Measurements from ENCODE around the gene VSTM1.
"Not testable (repeated sequence)": the region's sequence is repeated elsewhere in the genome, so short reads cannot be mapped to it uniquely, and the experiment has no call there.

Gene VSTM1

GRCh38 chr19:54074851-54075250 lies 11.2 kb upstream of the VSTM1 start:
- in situ Hi-C loops (cut with MboI; ENCODE audit: low sequenced_read_pairs) = no loop called here

GRCh38 chr19:54073829-54074228 lies 10.1 kb upstream of the VSTM1 start:
- in situ Hi-C loops (cut with MboI; ENCODE audit: low sequenced_read_pairs) = no loop called here

GRCh38 chr19:54069470-54069869 lies 5.8 kb upstream of the VSTM1 start:
- in situ Hi-C loops (cut with MboI; ENCODE audit: low sequenced_read_pairs) = no loop called here

GRCh38 chr19:54062643-54063042 lies 1.1 kb downstream of the VSTM1 start:
- in situ Hi-C loops (cut with MboI; ENCODE audit: low sequenced_read_pairs) = no loop called here

GRCh38 chr19:54047616-54048015 lies 16.1 kb downstream of the VSTM1 start:
- in situ Hi-C loops (cut with MboI; ENCODE audit: low sequenced_read_pairs) = no loop called here

GRCh38 chr19:54045771-54046170 lies 17.9 kb downstream of the VSTM1 start:
- in situ Hi-C loops (cut with MboI; ENCODE audit: low sequenced_read_pairs) = no loop called here

GRCh38 chr19:54042989-54043388 lies 20.7 kb downstream of the VSTM1 start:
- in situ Hi-C loops (cut with MboI; ENCODE audit: low sequenced_read_pairs) = no loop called here

DNA sequence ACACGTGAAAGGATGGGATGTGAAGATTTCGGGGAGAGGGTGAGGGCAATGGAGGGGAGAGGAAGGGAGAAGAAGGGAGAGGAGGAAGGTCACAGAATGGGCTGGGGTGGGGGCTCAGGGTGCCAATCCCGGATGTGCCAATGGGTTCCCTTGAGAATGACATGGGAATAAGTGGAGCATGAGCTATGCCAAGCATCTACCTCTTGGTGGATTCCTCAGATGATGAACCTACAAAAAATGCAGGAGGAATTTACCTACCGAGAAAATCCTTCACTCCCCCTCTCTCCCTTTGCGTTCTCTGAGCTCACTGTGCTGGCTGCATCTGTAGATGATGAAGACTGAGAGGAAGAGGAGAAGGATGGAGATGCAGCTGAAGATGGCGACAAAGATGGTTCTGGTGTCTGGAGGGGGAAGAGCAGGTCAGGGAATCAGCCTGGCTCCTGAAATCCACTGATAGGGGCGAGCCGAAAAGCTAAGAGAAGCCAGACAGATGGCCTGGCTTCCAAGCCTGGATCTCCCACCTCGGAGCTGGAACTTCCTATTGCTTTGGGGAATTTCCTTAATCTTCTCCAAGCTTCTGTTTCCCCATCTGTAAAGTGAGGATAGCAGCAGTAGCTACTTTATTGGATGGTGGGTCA lies 21.6 kb downstream of the VSTM1 start:
- in situ Hi-C loops (cut with MboI; ENCODE audit: low sequenced_read_pairs) = no loop called here

GRCh38 chr19:54040003-54040402 lies 23.7 kb downstream of the VSTM1 start:
- in situ Hi-C loops (cut with MboI; ENCODE audit: low sequenced_read_pairs) = no loop called here

DNA sequence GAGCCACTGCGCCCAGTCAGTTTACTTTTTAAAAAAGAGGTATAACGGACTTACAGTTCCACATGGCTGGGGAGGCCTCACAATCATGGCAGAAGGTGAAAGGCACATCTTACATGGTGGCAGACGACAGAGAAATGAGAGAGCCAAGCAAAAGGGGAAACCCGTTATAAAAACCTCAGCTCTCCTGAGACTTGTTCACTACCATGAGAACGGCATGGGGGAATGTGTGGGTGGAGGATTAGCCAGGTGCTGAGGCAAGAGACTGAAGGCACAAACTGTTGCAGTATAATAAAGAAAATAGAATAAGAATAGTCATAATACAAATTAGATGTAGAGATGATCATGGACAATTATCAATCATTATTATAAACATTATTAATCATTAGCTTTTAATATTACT lies 27.2 kb downstream of the VSTM1 start:
- in situ Hi-C loops (cut with MboI; ENCODE audit: low sequenced_read_pairs) = not testable (repeated sequence)

- in situ Hi-C loops (cut with MboI; ENCODE audit: low sequenced_read_pairs) = no loop called here
Measured at GRCh38 chr19:54035215-54036178, 28.2 kb downstream of the VSTM1 start.

DNA sequence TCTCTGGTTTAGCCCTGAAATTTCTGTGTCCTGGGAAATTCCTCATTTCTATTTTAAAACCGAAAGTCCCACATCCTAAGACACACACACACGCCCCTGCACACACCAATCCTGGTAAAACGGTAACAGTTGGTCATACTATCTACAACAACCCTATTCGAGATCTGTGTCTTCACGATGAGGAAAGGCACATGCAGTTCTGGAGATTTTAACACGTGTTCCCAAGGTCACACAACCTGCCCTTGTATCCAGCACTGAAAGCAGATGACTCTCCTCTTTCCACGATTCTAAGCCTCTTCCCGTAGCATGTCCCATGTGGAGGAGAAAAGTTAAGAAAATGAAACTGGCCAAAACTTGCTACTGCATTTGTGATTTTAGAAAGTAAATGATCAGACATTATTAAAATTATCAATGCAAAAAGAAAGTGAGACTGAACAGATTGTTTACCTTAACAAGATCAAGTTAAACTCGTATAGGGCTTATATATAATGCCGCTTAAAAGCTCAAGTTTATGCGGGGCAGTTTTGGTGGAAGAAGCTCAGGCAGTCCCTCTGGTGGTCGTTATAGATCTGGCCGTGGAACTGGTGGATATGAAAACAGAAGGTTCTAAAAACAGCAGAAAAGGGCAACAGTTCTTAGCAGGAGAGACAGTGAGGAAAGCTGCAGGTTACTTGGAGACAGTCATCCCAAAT lies 32.7 kb downstream of the VSTM1 start:
- in situ Hi-C loops (cut with MboI; ENCODE audit: low sequenced_read_pairs) = no loop called here

- in situ Hi-C loops (cut with MboI; ENCODE audit: low sequenced_read_pairs) = loop anchor here (10.0 kb wide), 1 partner anchor 225 kb away; no protein-coding TSS in a partner anchor
Measured at GRCh38 chr19:54029930-54030490, 33.7 kb downstream of the VSTM1 start.

DNA sequence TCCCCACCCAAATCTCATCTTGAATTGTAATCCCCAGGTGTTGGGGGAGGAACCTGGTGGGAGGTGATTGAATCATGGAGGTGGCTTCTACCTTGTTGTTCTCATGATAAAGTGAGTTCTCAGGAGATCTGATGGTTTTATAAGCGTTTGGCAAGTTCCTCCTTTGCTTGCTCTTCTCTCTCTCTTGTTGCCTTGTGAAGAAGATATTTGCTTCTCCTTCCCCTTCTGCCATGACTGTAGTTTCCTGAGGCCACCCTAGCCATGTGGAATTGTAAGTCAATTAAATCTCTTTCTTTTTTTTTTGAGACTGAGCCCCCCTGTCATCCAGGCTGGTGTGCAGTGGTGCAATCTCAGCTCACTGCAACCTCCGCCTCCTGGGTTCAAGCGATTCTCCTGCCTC lies 34.4 kb downstream of the VSTM1 start:
- in situ Hi-C loops (cut with MboI; ENCODE audit: low sequenced_read_pairs) = loop anchor here (10.0 kb wide), 1 partner anchor 224 kb away; no protein-coding TSS in a partner anchor

GRCh38 chr19:54026656-54027055 lies 37.0 kb downstream of the VSTM1 start:
- in situ Hi-C loops (cut with MboI; ENCODE audit: low sequenced_read_pairs) = loop anchor here (10.0 kb wide), 1 partner anchor 222 kb away; no protein-coding TSS in a partner anchor

DNA sequence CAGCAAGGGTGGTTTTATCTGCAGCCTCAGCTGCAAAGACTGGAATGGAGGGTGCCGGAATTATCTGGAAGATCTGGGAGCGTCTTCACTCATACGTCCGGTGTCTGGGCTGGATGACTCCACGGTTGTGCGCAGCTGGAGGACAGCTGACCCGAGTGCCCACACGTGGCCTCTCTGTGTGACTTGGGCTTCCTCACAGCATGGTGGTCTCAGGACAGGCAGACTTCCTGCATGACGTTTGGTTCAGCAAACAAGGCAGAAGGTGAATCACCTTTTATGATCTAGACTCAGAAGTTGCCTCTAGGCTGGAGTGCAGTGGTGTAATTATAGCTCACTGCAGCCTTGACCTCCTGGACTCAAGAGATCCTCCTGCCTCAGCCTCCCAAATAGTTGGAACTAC lies 39.0 kb downstream of the VSTM1 start:
- in situ Hi-C loops (cut with MboI; ENCODE audit: low sequenced_read_pairs) = loop anchor here (10.0 kb wide), 1 partner anchor 220 kb away; no protein-coding TSS in a partner anchor

DNA sequence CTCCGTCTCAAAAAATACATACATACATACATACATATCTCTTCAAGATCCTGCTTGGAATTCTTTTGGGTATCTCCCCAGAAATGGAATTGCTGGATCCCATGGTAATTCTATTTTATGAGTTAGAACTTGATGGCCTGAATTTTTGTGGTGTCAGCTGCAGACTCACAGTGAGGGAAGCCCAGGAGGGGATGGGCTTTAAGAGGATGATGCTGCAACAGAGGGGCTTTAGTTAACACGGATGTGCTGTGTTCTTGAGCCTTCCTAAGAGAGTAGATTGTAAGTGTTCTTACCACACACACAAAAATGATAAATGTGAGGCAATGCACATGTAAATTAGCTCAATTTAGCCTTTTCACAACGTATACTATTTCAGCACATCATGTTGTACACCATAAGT lies 40.5 kb downstream of the VSTM1 start:
- in situ Hi-C loops (cut with MboI; ENCODE audit: low sequenced_read_pairs) = loop anchor here (10.0 kb wide), 1 partner anchor 218 kb away; no protein-coding TSS in a partner anchor

DNA sequence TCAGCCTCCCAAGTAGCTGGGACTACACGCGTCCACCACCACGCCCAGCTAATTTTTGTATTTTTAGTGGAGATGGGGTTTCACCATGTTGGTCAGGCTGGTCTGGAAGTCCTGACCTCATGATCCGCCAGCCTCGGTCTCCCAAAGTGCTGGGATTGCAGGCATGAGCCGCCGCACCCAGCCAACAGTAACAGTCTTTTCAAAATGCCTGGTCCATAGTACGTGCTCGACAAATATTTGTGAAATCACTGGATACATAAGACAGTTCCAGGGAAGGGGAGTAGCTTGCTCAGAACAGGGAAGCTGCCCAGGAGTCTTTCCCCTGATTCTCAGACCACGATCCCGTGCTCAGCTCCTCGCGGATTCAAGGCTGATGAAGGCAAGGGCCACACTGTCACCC lies 41.8 kb downstream of the VSTM1 start:
- in situ Hi-C loops (cut with MboI; ENCODE audit: low sequenced_read_pairs) = loop anchor here (10.0 kb wide), 1 partner anchor 217 kb away; no protein-coding TSS in a partner anchor

- in situ Hi-C loops (cut with MboI; ENCODE audit: low sequenced_read_pairs) = loop anchor here (10.0 kb wide), 1 partner anchor 217 kb away; no protein-coding TSS in a partner anchor
Measured at GRCh38 chr19:54021363-54021762, 42.3 kb downstream of the VSTM1 start.

DNA sequence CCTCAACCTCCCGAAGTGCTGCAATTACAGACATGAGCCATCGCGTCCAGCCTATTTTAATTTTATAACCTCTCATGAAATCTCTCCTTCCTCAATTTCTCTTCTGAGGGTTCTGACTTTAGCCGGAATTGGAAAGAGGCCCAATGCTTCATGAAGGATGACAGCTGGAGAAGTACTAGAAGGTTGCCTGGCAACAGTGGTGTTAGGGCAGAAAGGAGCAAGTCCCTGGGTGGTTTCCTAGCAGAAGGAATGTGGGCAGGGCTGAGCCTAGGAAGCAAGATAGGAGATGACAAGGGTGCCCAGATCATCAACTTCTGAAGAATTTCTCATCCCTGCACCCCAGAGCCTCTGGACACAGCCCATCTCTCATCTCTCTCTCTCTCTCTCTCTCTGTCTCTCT lies 46.4 kb downstream of the VSTM1 start:
- in situ Hi-C loops (cut with MboI; ENCODE audit: low sequenced_read_pairs) = no loop called here
